Epithelial cell of proximal tubule (primary cell): Measurements from ENCODE around the gene DRICH1. TPM values are rescaled to one million over a fixed set of nuclear protein-coding genes. Genes with fewer than 3 reads are reported as not detected.
"Not testable (repeated sequence)": the region's sequence is repeated elsewhere in the genome, so short reads cannot be mapped to it uniquely, and the experiment has no call there.

Experiments used
- DNase-seq: peaks from one replicate; pipeline ENCODE4 v3.0.0-alpha.2; 2011; ENCODE audit warnings: low read depth
- H3K4me3 ChIP-seq: 2 replicates; pipeline ENCODE4 v1.5.1; 2011; ENCODE audit warnings: low read depth, mild to moderate bottlenecking, low read length
- total RNA-seq: library from RNA; depleted of rRNA; stranded (reverse); fragments of >200 nt; gene quantifications from 2 replicates; pipeline ENCODE4 v1.2.3, GENCODE V29; 2015
- TF ChIP-seq, protein P1 (sequence below): conservative IDR thresholded peaks from 2 replicates; pipeline ENCODE4 v1.5.1; 2012; ENCODE audit warnings: low read depth, mild to moderate bottlenecking, low read length

Gene DRICH1
- total RNA-seq, 1 donor from 2014 or later, result not detected

DNA sequence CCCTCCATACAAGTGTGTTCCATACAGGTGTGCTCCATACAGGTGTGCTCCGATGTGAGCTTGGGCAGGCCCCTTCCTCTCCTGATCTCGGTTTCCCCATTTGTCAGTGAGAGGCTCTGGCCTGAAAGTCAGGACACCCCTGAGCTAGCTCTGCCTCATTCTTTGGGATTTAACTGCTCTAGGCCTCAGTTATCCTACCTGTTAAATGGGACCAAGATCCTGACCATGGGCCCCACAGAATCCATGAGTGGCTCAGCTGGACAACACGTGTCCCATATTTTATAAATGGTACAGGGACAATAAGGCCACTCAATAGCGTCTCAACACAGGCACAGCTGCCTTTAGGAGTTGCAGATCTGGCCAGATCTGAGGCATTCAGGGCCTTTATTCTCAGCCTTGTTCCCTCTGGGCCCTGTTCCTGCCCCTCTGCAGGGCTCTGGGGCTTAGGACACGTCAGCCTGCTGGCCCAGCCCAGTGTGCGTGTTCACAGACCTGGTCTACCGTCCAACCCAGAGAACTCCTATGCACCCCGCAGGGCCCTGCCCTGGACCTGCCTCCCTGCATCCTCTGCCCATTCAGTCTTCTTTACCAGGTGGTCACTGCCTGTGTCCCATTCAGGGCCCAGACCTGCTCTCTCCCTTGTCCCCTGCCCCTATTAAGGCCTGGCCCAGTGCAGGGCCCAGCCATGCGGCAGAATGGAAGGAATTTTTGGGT, 33.2 kb downstream of the DRICH1 start:
- H3K4me3 ChIP-seq, result no peak overlapping the region
- TF ChIP-seq, protein P1, sequence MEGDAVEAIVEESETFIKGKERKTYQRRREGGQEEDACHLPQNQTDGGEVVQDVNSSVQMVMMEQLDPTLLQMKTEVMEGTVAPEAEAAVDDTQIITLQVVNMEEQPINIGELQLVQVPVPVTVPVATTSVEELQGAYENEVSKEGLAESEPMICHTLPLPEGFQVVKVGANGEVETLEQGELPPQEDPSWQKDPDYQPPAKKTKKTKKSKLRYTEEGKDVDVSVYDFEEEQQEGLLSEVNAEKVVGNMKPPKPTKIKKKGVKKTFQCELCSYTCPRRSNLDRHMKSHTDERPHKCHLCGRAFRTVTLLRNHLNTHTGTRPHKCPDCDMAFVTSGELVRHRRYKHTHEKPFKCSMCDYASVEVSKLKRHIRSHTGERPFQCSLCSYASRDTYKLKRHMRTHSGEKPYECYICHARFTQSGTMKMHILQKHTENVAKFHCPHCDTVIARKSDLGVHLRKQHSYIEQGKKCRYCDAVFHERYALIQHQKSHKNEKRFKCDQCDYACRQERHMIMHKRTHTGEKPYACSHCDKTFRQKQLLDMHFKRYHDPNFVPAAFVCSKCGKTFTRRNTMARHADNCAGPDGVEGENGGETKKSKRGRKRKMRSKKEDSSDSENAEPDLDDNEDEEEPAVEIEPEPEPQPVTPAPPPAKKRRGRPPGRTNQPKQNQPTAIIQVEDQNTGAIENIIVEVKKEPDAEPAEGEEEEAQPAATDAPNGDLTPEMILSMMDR, result no peak
- no peak for DNase-seq

DNA sequence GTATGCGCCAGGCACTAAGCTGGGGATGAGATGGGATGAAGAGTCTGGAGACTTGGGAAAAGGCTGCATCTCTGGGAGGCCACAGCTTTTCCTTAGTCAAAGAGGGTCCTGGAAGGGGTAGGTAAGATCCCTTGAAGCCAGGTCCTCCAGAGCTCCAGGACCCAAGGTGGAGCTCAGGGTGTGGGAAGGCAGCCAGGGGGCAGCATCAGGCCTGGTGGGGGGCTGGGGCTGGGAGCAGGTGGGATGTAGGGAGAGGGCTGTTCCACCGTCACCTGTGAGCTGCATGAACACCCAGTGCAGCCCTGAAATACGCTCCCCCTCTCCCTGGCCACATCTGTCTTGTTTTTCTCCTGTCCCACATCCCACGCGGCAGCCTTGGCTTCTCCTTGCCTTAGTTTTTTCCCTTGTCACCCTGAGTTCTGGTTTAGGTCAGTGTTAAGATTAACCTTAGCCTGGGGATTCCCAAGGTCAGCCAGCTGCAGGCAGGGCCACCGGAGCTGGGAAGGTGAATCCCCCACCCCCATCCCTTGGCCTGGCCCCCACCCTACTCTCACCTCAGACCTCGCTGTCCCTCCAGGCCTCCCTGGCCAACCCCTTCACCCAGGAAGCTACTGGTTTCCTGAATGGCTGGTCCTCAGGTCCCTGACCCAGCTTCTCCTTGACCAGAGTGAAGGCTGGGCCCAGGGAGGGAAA, 34.4 kb downstream of the DRICH1 start:
- H3K4me3 ChIP-seq, DNase-seq: not testable (repeated sequence)

DNA sequence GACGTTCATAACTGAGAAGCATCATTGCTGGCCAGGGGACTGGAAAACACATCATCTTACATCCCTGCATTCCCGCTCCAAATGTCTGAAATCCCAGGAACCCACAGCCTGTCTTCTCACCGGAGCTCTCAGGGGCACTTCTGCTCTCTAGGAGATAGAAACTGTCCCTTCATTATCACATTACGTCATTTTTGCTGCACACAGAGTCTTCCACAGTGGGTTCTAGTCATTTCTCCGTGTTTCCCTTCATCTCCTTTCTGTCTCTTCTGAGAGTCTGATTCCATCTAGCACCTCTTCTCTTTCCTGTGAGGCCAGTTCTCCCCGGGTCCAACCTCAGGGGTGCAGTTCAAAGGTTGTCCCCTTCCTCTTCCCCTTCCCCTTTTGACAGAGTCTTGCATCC, 36.2 kb downstream of the DRICH1 start:
- H3K4me3 ChIP-seq, DNase-seq: not testable (repeated sequence)

DNA sequence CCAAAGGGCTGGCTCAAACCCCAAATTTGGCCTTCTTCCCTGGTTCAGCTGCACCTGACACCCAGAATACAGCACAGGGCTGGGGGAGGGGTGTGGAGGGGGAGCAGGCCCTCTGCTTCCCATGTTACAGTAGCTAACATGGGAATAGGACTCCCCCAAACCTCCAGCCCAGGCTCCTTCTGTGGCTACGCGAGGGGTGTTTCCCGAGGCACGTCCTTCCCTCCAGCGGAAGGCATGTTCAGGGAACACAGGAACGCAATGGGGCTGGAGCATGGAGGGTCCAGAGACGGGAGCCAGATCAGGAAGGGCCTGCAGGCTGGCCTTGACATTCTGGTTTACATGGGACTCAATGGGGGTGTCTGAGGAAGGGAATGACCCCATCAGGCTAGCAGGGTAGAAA, 40.3 kb downstream of the DRICH1 start:
- no peak overlapping the region for H3K4me3 ChIP-seq
- DNase-seq, result no peak
- TF ChIP-seq, protein P1, result no peak

DNA sequence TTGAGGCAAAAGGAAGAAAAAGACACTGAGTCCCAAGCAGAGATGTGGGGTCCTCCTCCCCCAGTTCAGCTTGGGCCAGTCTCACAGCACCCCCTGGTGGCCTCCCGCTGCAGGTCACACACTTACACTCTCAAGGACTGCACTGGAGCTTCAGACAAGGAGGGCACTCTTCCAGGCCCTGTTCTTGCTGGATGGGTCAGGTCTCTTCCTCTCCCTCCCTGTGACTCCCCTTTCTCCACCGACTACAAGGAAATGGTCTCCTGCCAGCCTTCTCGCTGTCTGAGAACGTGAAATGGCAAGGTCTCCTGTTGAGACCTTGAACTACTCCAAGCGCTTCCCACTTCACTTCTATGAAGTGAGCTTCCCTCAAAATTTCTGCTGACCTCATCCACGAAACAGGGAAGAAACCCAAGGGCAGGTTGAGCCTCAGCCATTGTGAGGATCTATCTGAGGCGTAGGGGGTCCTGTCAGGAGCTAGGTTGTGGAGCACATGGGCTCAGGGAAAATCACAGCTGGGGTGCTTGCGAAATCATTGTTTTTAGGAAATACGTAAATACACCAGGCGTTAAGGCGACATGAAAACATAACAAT, 40.8 kb downstream of the DRICH1 start:
- no peak overlapping the region for H3K4me3 ChIP-seq
- DNase-seq, result no peak
- TF ChIP-seq, protein P1, result peak; percentile 95

DNA sequence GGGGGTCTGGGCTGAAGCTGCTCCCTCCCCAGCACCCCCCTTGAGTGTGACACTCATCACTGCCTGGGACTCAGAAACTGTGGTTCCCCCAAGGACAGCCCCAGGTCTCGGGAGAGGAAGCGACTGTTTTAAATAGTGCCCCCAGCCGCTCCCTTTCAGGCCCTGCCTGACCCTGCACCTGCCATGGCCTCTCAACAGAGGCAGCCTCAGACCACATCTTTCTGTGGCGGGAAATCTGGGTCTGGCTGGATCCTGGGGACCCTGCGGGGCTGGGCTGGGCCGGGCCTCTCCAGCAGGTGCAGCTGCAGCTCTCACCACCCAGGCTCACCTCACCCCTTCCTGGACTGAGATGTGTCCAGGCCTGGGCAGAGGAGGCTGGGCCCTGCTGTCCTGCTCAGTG, 48.3 kb downstream of the DRICH1 start:
- no peak for DNase-seq
- no peak overlapping the region for H3K4me3 ChIP-seq
- TF ChIP-seq, protein P1, result no peak

DNA sequence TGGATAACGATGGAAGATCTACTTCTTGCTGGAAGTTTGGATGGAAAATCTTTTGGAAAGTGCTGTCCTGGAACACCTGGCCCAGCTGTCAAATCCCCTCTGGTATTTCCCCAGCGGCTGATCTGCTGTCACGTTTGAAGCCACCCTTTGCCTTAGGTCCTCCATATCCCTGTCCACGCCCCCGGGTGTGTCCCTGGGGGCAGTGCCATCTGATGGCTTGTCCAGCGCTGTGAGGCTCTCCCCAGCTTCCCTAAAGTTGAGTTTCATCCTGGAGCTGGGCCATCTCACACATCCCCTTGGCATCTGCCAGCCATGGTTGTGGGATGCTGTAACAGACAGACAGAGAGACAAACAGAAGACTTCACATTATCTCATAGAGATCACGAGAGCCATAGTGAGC, 49.0 kb downstream of the DRICH1 start:
- TF ChIP-seq, protein P1, result no peak
- no peak overlapping the region for H3K4me3 ChIP-seq
- DNase-seq, result no peak

DNA sequence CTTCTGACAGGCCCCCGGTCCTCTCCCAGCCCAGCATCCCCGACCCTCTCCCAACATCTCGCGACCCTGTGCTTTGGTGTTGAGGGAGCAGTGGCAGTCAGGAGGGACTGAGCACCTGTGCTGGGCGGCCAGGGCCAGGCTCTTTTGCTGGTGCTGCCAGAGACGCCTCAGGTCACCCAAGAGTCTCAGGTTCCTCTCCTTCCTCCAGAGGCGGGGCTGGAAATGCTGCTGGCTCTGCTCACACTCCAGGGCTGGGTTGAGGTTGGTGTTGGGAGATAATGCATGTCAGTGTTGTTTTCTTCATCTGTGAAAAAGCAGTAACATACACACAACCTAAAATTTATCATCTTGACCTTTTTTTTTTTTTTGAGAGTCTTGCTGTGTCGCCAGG, 50.9 kb downstream of the DRICH1 start:
- H3K4me3 ChIP-seq, result no peak overlapping the region
- TF ChIP-seq, protein P1, result no peak

More for the DNA sequence above, 50.9 kb downstream of the DRICH1 start:
- no peak for DNase-seq
